DND-41 (cell line): ENCODE measurements around the gene WDR41.

ENCODE experiments used
- ATAC-seq: fragments of 200-7000 bp; cut with Tn5 transposase; 3 replicates; pipeline ENCODE4 v1.9.1; 2021; ENCODE audit warnings: low read depth; ENCODE audit not compliant: insufficient read depth
- DNase-seq: peaks from one replicate; pipeline ENCODE4 v3.0.0-alpha.2; 2020
- H2AFZ ChIP-seq: 2 replicates; pipeline ENCODE4 v1.6.0; 2012; ENCODE audit warnings: low read depth, low read length
- H3K27ac ChIP-seq: 2 replicates; pipeline ENCODE4 v1.5.1; 2012; ENCODE audit warnings: low read length, inconsistent platforms
- H3K27me3 ChIP-seq: fragments of 200-600 bp; sonication (generic); 2 replicates; pipeline ENCODE4 v1.6.0; 2012; ENCODE audit warnings: low read length, mild to moderate bottlenecking, inconsistent platforms; ENCODE audit not compliant: insufficient read depth, poor library complexity
- H3K36me3 ChIP-seq: 2 replicates; pipeline ENCODE4 v1.5.1; 2012; ENCODE audit warnings: low read length, inconsistent platforms; ENCODE audit not compliant: insufficient read depth
- H3K4me1 ChIP-seq: 2 replicates; pipeline ENCODE4 v1.5.1; 2012; ENCODE audit warnings: mild to moderate bottlenecking, low read length; ENCODE audit not compliant: insufficient read depth
- H3K4me2 ChIP-seq: 2 replicates; pipeline ENCODE4 v1.6.0; 2012; ENCODE audit warnings: mild to moderate bottlenecking, moderate library complexity, low read length, inconsistent platforms; ENCODE audit not compliant: insufficient read depth
- H3K4me3 ChIP-seq, 2 experiments: fragments of 200-600 bp in 1 of 2; shearing (Covaris generic) in 1 of 2; 2 replicates each; pipeline ENCODE4 v1.5.1; 2012 to 2016; ENCODE audit warnings: inconsistent platforms in 2 of 2, low read length in 2 of 2, mild to moderate bottlenecking in 2 of 2, low read depth in 1 of 2, moderate library complexity in 1 of 2
- H3K79me2 ChIP-seq: 2 replicates; pipeline ENCODE4 v1.6.0; 2012; ENCODE audit warnings: low read length, inconsistent platforms; ENCODE audit not compliant: insufficient read depth
- H3K9ac ChIP-seq: 2 replicates; pipeline ENCODE4 v1.6.0; 2012; ENCODE audit warnings: low read depth, mild to moderate bottlenecking, inconsistent platforms, low read length, moderate library complexity
- H3K9me3 ChIP-seq: 2 replicates; pipeline ENCODE4 v1.5.1; 2012; ENCODE audit warnings: low read length, moderate library complexity, mild to moderate bottlenecking, inconsistent platforms; ENCODE audit not compliant: insufficient read depth, severe bottlenecking
- H4K20me1 ChIP-seq: 2 replicates; pipeline ENCODE4 v1.6.0; 2012; ENCODE audit warnings: low read length; ENCODE audit not compliant: insufficient read depth
- EZH2 ChIP-seq: IDR thresholded peaks from 3 replicates; pipeline ENCODE4 v1.6.1; 2012; ENCODE audit warnings: borderline replicate concordance, low read depth, mild to moderate bottlenecking, moderate library complexity, low read length, inconsistent platforms; ENCODE audit not compliant: severe bottlenecking
- TF ChIP-seq, protein P1 (sequence below): IDR thresholded peaks from 2 replicates; pipeline ENCODE4 v1.5.1; 2012; ENCODE audit warnings: borderline replicate concordance, low read length, moderate library complexity, mild to moderate bottlenecking; ENCODE audit not compliant: poor library complexity, severe bottlenecking; ENCODE audit errors: extremely low read depth

WDR41 gene

GRCh38 chr5:77449981-77450380 is 42.1 kb downstream of the WDR41 start:
- Histone ChIP-seq H4K20me1 (no peaks in the 10 kb centered on the region), H2AFZ (no peak overlapping the region), H3K79me2 (no peaks in the 10 kb centered on the region), H3K27ac (no peak overlapping the region), H3K4me1 (no peaks in the 10 kb centered on the region), H3K9ac (no peak overlapping the region), H3K4me3 (no peak overlapping the region), H3K4me2 (no peak overlapping the region), H3K27me3 (no peaks in the 10 kb centered on the region), H3K36me3 (peaks cover 27% of the 10 kb centered on the region), H3K9me3 (no peaks in the 10 kb centered on the region)
- DNase-seq (no peak), ATAC-seq (no peak)
- TF ChIP-seq, protein P1, sequence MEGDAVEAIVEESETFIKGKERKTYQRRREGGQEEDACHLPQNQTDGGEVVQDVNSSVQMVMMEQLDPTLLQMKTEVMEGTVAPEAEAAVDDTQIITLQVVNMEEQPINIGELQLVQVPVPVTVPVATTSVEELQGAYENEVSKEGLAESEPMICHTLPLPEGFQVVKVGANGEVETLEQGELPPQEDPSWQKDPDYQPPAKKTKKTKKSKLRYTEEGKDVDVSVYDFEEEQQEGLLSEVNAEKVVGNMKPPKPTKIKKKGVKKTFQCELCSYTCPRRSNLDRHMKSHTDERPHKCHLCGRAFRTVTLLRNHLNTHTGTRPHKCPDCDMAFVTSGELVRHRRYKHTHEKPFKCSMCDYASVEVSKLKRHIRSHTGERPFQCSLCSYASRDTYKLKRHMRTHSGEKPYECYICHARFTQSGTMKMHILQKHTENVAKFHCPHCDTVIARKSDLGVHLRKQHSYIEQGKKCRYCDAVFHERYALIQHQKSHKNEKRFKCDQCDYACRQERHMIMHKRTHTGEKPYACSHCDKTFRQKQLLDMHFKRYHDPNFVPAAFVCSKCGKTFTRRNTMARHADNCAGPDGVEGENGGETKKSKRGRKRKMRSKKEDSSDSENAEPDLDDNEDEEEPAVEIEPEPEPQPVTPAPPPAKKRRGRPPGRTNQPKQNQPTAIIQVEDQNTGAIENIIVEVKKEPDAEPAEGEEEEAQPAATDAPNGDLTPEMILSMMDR: no peak
- no peak for TF ChIP-seq EZH2

DNA sequence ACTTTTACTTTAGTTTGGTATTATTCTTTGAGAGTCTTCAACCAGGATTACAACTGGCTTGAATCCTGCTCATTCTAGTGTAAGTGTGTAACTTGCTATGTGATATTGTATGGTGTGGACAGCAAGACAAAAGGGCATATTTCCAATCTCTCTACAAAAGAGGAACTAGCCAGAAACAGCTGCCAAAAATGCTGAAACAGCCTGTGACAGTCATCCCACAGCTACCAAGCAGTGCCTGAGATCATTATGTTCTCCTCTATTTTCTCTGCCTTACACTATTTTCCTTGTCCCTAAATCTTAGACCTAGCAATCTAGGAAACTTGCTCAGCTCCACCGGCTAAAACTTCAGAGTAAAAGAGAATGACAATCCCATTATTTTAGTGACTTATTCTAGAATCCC is 42.8 kb downstream of the WDR41 start:
- H3K9me3 ChIP-seq: no peaks in the 10 kb centered on the region
- no peaks in the 10 kb centered on the region for H3K27me3 ChIP-seq
- H4K20me1 ChIP-seq: no peaks in the 10 kb centered on the region
- no peak overlapping the region for H2AFZ ChIP-seq
- ATAC-seq (no peak), DNase-seq (no peak)
- H3K79me2 ChIP-seq: no peaks in the 10 kb centered on the region
- no peak overlapping the region for H3K4me3 ChIP-seq
- H3K27ac ChIP-seq: no peak overlapping the region
- TF ChIP-seq, protein P1: no peak
- no peak for TF ChIP-seq EZH2
- no peaks in the 10 kb centered on the region for H3K4me1 ChIP-seq
- H3K4me2 ChIP-seq: no peak overlapping the region
- peaks cover 30% of the 10 kb centered on the region for H3K36me3 ChIP-seq
- H3K9ac ChIP-seq: no peak overlapping the region

DNA sequence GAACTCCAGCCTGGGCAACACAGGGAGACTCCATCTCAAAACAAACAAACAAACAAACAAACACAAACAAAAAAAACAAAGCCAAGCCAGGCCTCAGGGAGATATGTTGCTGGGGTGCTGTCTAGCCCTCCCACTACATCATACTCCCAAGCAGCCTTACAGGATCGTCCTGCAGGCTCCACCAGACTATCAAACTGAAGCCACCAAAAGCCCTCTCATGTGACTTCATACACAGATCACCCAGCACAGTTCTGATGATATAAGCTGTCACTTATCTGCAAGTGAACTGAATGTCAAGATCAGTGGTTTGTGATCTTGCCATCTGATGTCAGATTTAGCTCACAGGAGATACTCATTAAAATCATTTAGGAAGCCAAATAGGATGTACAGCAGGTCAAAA is 43.3 kb downstream of the WDR41 start:
- Histone ChIP-seq H2AFZ (no peak overlapping the region), H3K27me3 (no peaks in the 10 kb centered on the region), H3K27ac (no peak overlapping the region), H3K4me3 (no peak overlapping the region), H3K9ac (no peak overlapping the region), H3K79me2 (no peaks in the 10 kb centered on the region), H3K36me3 (peaks cover 34% of the 10 kb centered on the region), H3K9me3 (no peaks in the 10 kb centered on the region), H3K4me2 (no peak overlapping the region), H3K4me1 (no peaks in the 10 kb centered on the region), H4K20me1 (no peaks in the 10 kb centered on the region)
- TF ChIP-seq EZH2: no peak
- TF ChIP-seq, protein P1: no peak
- ATAC-seq: no peak
- no peak for DNase-seq

GRCh38 chr5:77444356-77444755 is 47.8 kb downstream of the WDR41 start:
- no peak for ATAC-seq
- no peaks in the 10 kb centered on the region for H4K20me1 ChIP-seq
- no peak overlapping the region for H2AFZ ChIP-seq
- no peak for DNase-seq
- no peaks in the 10 kb centered on the region for H3K9me3 ChIP-seq
- H3K27ac ChIP-seq: no peak overlapping the region
- H3K4me3 ChIP-seq: no peak overlapping the region
- H3K4me2 ChIP-seq: no peak overlapping the region
- no peak overlapping the region for H3K9ac ChIP-seq
- TF ChIP-seq, protein P1: no peak
- TF ChIP-seq EZH2: no peak
- no peaks in the 10 kb centered on the region for H3K4me1 ChIP-seq
- H3K27me3 ChIP-seq: no peaks in the 10 kb centered on the region
- no peaks in the 10 kb centered on the region for H3K79me2 ChIP-seq
- peaks cover 35% of the 10 kb centered on the region for H3K36me3 ChIP-seq
